ENCODE data around the gene CYP4V2.

GRCh38 chr4:186221624-186222023 lies 30.3 kb downstream of the CYP4V2 start:
- TF ChIP-seq POLR2A (IDR thresholded peaks at IDR 0.05) (no peak), CTCF (IDR thresholded peaks at IDR 0.05) (no peak)

All from esophagus squamous epithelium (tissue), 4 donors.